NCI-H187 (cell line): ENCODE data around the gene CHST3.
"Not testable (repeated sequence)": the region's sequence is repeated elsewhere in the genome, so short reads cannot be mapped to it uniquely, and the experiment has no call there.

ENCODE experiments used
- DNase-seq, 2 experiments: peaks; one replicate each; lab custom pipeline; 2025; lab: John Stamatoyannopoulos, UW

CHST3 gene

DNA sequence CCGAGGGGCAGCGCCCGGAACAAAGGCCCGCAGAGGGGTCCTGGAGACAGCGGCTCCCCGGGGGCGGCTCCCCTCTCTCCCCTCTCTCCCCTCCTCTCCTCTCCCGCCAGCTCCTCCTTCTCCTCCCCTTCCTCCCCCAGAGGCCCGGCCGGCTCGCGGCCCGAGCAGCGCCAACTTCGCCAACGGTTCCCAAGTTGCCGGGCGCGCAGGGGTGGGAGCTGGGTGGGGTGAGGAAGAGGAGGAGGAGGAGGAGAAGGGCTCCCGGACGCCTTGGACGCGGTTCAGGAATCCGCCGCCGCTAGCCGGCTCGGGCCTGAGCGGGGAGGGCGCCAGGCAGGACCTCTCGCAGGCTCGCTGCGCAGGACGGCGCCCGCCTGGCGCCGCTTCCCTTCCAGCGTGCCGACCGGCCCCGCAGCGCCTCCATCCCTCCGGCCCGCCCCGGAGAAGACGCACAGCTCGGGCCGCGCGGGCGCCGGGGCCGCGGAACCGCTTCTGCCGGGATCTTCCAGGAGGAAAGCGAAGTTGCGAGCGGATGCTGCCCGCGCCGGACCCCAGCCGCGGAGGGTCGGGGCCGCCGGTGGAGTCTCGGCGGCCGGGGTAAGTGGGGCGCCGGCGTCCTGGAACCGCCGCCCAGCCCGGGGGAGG lies at the start of gene CHST3:
CHST3 (plus strand) TSS at position 298 of the 645 bp plus-strand sequence. CDS start 41,448 bp downstream, outside the sequence.
- no peak for DNase-seq

DNA sequence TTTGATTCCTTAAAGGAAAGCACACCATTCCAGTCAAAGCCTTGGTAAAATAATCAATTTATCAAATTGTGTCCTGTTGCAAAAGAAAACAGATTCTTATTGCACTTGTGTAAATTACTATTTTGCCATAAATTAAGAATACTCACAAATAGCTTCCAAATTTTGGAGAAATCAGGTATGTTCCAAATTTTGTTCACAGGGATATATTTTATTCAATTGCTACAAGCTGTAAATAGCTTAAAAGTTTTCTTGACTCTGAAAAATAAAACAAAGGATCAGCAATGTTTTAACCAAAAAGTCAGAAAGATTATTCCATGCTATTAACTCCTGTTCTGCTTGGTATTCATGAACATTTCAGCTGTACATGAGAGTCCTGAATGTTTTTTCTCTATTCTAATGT lies 47.4 kb upstream of the CHST3 start:
- no peak for DNase-seq

GRCh38 chr10:71918992-71919391 lies 45.2 kb upstream of the CHST3 start:
- no peak for DNase-seq

- DNase-seq = not testable (repeated sequence)
These were observed 44.1 kb upstream of the CHST3 start for GRCh38 chr10:71919956-71920539.

DNA sequence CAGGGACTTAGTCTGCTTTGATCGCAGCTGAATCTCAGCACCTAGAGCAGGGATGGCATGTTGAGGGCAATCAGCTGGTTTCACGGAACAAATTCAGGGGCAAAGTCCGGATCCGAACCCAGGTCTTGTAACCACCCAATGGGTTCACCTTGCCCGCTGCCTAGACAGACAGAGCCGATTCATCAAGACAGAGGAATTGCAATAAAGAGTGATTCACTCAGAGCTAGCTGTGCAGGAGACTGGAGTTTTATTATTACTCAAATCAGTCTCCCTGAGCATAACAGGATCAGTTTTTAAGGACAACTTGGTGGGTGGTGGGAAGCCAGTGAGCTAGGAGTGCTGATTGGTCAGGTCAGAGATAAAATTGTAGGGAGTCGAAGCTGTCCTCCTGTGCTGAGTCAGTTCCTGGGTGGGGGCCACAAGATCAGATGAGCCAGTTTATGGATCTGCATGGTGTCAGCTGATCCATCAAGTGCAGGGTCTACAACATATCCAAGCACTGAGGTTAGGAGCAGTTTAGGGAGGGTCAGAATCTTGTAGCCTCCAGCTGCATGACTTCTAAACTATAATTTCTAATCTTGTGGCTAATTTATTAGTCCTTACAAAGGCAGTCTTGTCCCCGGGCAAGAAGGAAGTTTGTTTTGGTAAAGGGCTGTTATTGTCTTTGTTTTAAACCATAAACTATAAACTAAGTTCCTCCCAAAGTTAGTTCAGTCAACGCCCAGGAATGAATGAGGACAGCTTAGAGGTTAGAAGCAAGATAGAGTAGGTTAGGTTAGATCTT lies 43.5 kb upstream of the CHST3 start:
- no peak for DNase-seq

DNA sequence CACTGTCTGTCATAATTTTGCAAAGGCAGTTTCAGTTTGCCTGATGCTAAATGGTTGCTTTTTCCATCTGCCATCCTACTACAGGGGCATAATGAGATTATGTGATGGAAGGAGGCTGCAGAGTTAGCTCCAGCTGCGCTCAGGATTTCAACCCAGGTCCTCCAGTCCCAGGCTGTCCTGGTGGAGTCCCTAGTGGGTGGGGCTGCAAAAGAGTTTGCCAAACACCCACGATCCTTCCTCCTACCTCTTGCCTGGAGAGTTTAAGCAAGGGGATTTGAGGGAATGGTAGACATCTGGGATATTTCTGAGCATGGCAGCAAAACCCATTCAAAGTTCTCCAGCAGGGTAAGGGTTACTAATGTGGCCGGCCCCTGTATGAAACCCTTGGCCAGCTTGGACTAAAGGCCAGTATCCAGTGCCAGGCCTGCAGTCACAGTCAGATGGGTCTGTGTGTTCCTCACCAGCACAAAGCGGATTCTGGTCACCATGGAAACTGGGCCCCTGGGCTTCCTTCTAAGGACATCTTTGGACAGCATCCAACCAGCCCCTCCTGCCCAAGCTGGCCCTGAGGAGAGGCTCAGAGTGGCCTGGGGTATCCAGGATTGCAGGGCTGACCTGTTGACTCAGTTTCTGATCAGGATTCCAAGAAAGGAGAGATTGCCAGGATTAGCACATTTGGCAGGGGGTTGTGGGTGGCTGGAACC lies 42.7 kb upstream of the CHST3 start:
- no peak for DNase-seq

- DNase-seq = no peak
These were observed 41.0 kb upstream of the CHST3 start for GRCh38 chr10:71923138-71923692.

DNA sequence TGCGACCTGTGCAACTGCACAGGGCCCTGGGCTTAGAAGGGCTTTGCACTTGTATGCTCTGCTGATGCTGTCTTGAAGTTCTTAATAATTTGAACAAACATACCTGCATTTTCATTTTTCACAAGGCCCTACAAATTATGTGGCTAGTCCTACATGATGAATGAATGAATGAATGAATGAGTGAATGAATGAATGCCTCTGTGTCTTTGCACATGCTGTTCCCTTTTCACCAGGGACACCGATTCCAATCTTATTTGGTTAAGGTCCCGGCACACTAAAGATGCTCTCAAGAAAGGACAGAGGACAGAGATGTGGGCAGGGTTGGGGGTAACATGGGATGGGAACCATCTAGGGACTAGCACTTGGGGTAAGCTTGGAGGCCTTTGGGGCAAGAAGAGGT lies 39.4 kb upstream of the CHST3 start:
- DNase-seq = no peak

- DNase-seq = no peak
These were observed 37.0 kb upstream of the CHST3 start for GRCh38 chr10:71927159-71927558.

- DNase-seq = no peak
These were observed 36.2 kb upstream of the CHST3 start for GRCh38 chr10:71927776-71928592.

DNA sequence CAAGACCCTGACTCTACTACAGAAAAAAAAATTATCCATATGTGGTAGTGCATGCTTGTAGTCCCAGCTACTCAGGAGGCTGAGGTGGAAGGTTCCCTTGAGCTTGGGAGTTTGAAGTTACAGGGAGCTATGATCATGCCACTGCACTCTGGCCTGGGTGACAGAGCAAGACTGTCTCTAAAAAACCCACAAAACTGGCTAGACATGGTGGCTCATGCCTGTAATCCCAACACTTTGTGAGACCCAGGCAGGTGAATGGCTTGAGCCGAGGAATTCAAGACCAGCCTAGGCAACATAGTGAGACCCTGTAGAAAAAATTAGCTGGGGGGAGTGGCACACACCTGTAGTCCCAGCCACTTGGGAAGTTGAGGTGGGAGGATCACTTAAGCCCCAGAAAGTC lies 32.9 kb upstream of the CHST3 start:
- DNase-seq = no peak

DNA sequence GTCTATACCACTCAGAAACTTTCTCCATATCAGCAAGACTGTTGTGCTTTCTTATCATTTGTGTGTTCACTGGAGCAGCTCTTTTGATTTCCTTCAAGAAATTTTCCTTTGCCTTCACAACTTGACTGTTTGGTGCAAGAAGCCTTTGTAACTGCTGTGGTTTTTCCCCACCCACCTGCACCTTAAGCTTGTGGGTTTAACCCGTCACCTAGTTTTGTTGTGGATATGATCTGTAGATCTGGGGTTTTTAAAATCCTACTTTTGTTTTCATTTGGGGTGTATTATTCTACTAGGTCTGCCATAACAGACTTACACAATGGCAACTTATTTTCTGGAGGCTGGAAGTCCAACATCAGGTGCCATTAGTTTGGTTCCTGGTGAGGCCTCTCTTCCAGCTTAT lies 30.5 kb upstream of the CHST3 start:
- no peak for DNase-seq

DNA sequence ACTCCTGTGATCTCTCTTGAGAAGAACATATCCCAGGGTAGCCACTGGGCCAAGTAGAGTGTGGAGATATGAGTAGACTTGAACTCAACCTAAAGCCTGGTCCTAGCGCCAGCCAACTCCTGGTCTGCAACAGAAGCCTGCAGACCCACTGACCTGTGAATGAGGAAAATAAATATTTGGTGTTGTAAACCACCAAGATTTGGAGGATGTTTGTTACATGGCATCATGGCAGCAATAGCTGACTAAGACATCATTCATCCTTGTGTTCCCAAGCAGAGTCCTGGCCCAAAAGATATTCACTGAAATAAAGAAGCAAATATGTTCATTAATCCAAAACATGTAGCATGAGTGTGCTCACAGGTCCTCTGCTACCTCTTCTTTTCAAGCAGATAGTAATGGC lies 26.0 kb upstream of the CHST3 start:
- DNase-seq = no peak

DNA sequence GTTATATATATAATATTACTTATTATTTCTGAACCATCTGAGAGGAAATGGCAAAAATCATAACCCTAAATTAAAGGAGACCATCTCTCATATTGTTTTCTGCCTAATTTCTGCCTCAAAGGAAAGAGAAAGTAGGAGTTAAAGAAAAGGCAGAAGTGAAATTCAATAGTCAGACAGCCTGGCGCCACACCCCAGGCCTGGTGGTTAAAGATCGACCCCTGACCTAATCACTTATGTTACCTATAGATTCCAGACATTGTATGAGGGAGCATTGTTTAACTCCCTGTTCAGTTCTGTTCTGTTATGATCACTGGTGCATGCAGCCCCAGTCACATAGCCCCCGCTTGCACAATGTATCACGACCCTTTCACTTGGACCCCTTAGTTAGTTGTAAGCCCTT lies 24.9 kb upstream of the CHST3 start:
- no peak for DNase-seq

- DNase-seq = no peak
These were observed 24.2 kb upstream of the CHST3 start for GRCh38 chr10:71939861-71940474.

DNA sequence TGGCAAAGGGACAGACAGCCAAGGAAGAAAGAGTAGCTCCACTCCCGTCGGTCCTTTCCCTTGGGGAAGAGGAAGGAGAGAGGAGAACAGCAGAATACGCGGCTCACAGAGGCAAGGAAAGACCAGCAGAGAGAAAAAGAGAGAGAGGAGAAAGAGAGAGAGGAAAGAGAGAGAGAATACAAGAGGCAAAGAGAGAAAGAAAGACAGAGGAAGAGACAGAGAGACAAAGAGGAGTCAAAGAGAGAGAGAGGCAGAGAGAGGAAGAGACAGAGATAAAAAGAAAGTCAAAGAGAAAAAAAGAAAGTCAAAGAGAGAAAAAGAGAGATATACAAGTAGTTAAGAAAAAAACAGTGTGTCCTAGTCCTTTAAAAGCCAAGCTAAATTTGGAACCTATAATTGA lies 23.4 kb upstream of the CHST3 start:
- DNase-seq = no peak

- DNase-seq = no peak
These were observed 22.9 kb upstream of the CHST3 start for GRCh38 chr10:71941318-71941717.

GRCh38 chr10:71945819-71946474 lies 18.2 kb upstream of the CHST3 start:
- DNase-seq = no peak

DNA sequence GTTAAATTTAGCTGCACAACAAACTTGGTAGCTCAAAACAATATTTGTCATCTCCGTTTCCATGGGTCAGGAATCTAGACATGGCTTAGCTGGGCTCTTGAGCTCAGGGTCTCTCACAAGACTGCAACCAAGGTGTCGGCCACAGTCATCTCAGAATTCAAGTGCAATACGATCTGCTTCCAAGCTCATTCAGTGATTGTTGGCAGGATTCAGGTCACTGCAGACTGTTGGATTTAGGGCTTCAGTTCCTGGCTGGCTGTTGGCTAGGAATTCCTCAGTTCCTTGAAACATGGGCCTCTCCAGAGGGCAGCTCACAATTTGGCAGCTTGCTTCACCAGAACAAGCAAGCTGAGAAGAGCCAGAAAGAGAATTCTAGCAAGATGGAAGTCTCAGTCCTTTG lies 17.5 kb upstream of the CHST3 start:
- no peak for DNase-seq

DNA sequence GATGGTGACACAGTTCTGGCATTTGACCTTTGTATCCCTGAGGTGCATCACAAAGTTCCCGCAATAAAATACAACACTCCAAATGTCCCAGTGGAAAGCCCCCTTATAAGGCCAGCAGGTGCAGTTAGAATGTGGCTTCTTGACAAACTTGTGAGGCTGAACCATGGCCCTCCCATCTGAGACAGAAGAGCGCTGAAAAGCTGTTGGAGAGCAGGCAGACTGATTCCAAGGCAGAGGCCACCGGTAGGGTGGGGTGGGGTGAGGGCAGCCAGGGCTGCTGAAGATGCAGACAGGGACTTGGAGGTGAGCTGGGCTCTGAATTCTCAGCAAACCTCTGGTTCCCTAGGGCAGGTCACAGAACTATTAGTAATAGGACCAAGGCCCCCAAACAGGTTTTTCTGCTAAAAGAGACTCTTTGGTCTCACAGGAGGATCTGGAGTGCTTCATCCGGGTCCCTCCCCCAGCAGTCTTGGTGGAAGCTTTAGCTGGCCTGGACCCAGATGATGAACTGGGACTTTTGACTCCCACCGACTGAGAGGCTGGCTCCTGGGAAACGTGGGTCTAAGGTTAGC lies 15.6 kb upstream of the CHST3 start:
- no peak for DNase-seq
